ENCODE measurements around the gene LGR6.

- TF ChIP-seq EZH2phosphoT487 (IDR thresholded peaks at IDR 0.05; ENCODE audit: low read length) (no peak), CTCF (IDR thresholded peaks at IDR 0.05; ENCODE audit: low read length) (peak; percentile 16; the same call in 1 of the 2 replicates), EZH2 (optimal IDR thresholded peaks at IDR 0.05; ENCODE audit: low read depth, low read length) (no peak)
These were observed 13.7 kb downstream of the LGR6 start for GRCh38 chr1:202207292-202207691.

Measured in MM.1S (cell line).